Duodenal mucosa (tissue), 2 donors: ENCODE results near the gene TP73.

ENCODE experiments used
- H3K27ac ChIP-seq: one replicate; pipeline ENCODE4 v1.7.0; 2013; ENCODE audit warnings: low read depth, low read length
- H3K27me3 ChIP-seq, 2 donors: one replicate each; pipeline ENCODE4 v1.7.0; 2013; ENCODE audit warnings: low read length in 2 of 2, control low read depth in 1 of 2; ENCODE audit not compliant: insufficient read depth in 2 of 2, control insufficient read depth in 1 of 2
- H3K36me3 ChIP-seq, 2 donors: one replicate each; pipeline ENCODE4 v1.7.0; 2013; ENCODE audit warnings: low read length in 2 of 2, control low read depth in 1 of 2; ENCODE audit not compliant: insufficient read depth in 2 of 2, control insufficient read depth in 1 of 2
- H3K4me1 ChIP-seq, 2 donors: one replicate each; pipeline ENCODE4 v1.7.0; 2013; ENCODE audit warnings: low read length in 2 of 2, control low read depth in 1 of 2; ENCODE audit not compliant: insufficient read depth in 2 of 2, control insufficient read depth in 1 of 2
- H3K4me3 ChIP-seq, 2 donors: one replicate each; pipeline ENCODE4 v1.7.0; 2013; ENCODE audit warnings: low read length in 2 of 2, low read depth in 1 of 2
- H3K9ac ChIP-seq, 2 donors: one replicate each; pipeline ENCODE4 v1.7.0; 2013; ENCODE audit warnings: low read length in 2 of 2, low read depth in 1 of 2
- H3K9me3 ChIP-seq, 2 donors: one replicate each; pipeline ENCODE4 v1.7.0; 2013; ENCODE audit warnings: low read length in 2 of 2, control low read depth in 1 of 2; ENCODE audit not compliant: control insufficient read depth in 1 of 2

Gene TP73

GRCh38 chr1:3761296-3762010 lies 109.1 kb downstream of the TP73 start:
- Histone ChIP-seq H3K4me3 (no peak overlapping the region), H3K27me3 (peaks cover 10 to 13% of the 10 kb centered on the region in 2 donors), H3K4me1 (no peaks in the 10 kb centered on the region), H3K27ac (no peak overlapping the region), H3K36me3 (no peaks in the 10 kb centered on the region), H3K9ac (no peak overlapping the region), H3K9me3 (no peaks in the 10 kb centered on the region)

- Histone ChIP-seq H3K4me3 (no peak overlapping the region), H3K36me3 (no peaks in the 10 kb centered on the region), H3K4me1 (no peaks in the 10 kb centered on the region), H3K9me3 (no peaks in the 10 kb centered on the region), H3K27ac (no peak overlapping the region), H3K9ac (no peak overlapping the region), H3K27me3 (peaks cover 10 to 14% of the 10 kb centered on the region in 2 donors)
Observed at GRCh38 chr1:3762151-3762872, 110.0 kb downstream of the TP73 start.

DNA sequence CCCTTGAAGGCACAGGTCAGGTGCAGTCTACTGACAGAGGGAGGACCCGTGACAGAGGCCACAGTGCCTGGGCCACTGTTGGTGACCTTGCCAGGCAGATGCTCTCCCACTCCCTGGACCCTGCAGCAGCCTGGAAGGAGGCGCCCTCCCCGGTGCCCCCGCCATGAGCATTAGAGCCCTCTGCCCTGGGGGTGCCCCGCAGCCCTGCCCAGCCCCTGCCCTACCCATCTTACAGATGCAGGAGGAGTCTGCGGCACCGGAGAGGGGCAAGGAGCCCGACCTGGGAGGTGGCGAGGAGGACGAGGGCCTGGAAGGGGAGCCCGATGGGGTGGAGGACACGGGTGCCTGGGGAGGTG lies 110.5 kb downstream of the TP73 start:
- H3K9ac ChIP-seq = no peak overlapping the region
- no peak overlapping the region for H3K4me3 ChIP-seq
- H3K4me1 ChIP-seq = no peaks in the 10 kb centered on the region
- H3K36me3 ChIP-seq = no peaks in the 10 kb centered on the region
- H3K9me3 ChIP-seq = no peaks in the 10 kb centered on the region
- no peak overlapping the region for H3K27ac ChIP-seq
- peaks cover 10 to 14% of the 10 kb centered on the region in 2 donors for H3K27me3 ChIP-seq

DNA sequence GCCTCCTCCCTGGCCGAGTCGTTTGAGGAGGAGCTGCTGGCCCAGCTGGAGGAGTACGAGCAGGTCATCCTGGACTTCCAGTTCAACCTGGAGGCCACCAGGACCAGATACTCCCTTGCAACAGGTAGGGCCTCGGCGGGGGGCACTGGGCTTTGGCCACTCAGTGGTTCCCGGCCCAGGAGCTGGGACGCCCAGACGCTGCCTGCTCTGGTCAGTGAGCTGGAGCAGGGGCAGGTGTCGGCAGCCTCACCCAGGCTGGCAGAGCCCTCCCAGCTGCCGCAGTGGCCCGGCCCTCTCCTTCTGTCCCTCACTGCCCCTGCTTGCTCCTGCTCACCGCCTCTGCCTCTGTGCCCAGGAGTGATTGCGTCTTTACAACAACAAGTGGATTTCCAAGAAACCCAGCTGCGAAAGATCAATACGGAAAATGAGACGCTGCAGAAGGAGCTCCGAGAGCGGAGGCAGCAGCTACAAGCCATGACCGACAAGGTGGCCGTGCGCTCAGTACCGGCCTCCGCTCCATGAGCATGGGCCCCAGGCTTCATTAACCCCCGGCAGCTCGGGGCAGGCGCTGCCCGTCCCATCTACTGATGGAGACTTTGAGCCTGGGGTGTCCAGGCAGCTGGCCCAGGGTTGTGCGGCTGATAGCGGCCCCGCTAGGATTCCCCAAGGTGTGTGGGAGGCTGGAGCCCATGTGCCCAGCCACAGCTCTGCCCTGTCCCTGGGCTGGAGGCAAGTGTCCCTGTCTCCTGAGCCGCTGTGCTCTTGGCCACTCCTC lies 111.2 kb downstream of the TP73 start:
- Histone ChIP-seq H3K36me3 (no peaks in the 10 kb centered on the region), H3K4me3 (no peak overlapping the region), H3K9me3 (no peaks in the 10 kb centered on the region), H3K27me3 (peaks cover 10 to 14% of the 10 kb centered on the region in 2 donors), H3K27ac (no peak overlapping the region), H3K9ac (no peak overlapping the region), H3K4me1 (no peaks in the 10 kb centered on the region)

GRCh38 chr1:3767328-3767925 lies 115.1 kb downstream of the TP73 start:
- H3K27me3 ChIP-seq = peaks cover 6 to 15% of the 10 kb centered on the region in 2 donors
- no peaks in the 10 kb centered on the region for H3K9me3 ChIP-seq
- peaks cover 7 to 10% of the 10 kb centered on the region in 2 donors for H3K4me1 ChIP-seq
- H3K27ac ChIP-seq = no peak overlapping the region
- H3K36me3 ChIP-seq = no peaks in the 10 kb centered on the region
- H3K9ac ChIP-seq = no peak overlapping the region
- no peak overlapping the region for H3K4me3 ChIP-seq

DNA sequence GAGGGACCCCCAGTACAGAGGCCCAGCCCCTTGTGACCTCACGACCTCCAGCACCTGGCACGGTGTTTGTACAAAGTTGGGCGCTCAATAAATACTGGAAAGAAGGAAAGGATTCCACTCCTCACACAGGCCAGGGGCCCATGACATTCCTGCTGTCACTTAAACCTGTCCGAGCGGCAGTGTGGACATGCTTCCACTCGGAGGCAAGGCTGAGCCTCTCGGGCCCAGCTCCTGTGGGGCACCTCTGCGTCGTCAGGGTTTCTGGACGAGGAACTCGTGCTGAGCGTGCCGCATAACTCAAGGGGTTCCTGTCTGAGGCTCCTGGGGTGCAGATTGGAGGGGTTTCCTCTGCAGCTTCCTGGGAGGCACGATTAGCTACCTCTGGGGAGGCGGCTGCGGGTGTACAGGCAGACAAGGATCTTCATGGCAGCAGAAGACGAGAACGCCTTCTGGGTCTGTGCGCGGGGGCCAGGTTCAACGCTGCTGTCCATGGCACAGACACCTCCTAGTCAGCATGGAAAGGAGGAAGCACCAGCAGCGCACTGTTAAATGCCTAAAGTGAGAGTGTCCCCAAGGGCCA lies 116.6 kb downstream of the TP73 start:
- no peaks in the 10 kb centered on the region for H3K9me3 ChIP-seq
- H3K36me3 ChIP-seq = no peaks in the 10 kb centered on the region
- H3K27ac ChIP-seq = no peak overlapping the region
- H3K4me1 ChIP-seq = peaks cover 7 to 17% of the 10 kb centered on the region in 2 donors
- H3K4me3 ChIP-seq = no peak overlapping the region
- H3K9ac ChIP-seq = no peak overlapping the region
- peaks cover 15% of the 10 kb centered on the region in 2 donors for H3K27me3 ChIP-seq

DNA sequence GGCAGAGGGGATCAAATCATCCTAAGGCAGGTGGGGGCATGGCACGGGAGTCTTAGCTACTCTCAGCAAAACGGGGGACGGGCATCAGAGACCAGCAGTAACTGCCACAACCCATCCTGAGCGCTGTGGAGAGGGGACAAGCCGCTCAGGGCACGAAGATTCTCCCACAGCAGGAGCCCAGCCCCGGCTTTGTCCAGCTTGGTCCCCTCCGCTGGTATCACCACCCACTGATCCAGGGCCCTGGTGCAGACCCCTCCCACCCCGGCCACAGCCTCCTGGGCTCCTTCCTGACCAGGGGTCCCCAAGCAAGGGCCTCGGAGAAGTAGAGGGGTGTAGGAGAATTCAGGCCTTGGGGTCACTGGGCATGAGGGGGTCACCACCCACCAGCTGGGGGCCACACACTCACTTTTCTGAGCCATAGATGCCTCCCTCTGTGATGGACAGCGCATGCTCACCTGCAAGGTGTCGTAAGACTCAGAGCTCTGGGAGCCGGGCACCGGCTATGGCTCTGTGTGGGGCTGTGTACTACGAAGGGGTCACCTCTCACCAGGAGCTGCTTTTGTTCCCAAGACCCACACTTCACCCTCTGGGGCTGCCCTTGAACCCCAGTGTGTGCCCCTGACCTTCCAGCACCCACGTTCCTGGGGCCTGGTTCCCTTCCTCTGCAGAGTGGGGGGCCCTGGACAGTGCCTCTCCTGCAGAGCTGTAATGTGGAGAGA lies 117.9 kb downstream of the TP73 start:
- H3K9ac ChIP-seq = no peak overlapping the region
- peaks cover 15 to 16% of the 10 kb centered on the region in 2 donors for H3K27me3 ChIP-seq
- peaks cover 7 to 20% of the 10 kb centered on the region in 2 donors for H3K4me1 ChIP-seq
- H3K4me3 ChIP-seq = no peak overlapping the region
- no peaks in the 10 kb centered on the region for H3K36me3 ChIP-seq
- no peak overlapping the region for H3K27ac ChIP-seq
- H3K9me3 ChIP-seq = no peaks in the 10 kb centered on the region

DNA sequence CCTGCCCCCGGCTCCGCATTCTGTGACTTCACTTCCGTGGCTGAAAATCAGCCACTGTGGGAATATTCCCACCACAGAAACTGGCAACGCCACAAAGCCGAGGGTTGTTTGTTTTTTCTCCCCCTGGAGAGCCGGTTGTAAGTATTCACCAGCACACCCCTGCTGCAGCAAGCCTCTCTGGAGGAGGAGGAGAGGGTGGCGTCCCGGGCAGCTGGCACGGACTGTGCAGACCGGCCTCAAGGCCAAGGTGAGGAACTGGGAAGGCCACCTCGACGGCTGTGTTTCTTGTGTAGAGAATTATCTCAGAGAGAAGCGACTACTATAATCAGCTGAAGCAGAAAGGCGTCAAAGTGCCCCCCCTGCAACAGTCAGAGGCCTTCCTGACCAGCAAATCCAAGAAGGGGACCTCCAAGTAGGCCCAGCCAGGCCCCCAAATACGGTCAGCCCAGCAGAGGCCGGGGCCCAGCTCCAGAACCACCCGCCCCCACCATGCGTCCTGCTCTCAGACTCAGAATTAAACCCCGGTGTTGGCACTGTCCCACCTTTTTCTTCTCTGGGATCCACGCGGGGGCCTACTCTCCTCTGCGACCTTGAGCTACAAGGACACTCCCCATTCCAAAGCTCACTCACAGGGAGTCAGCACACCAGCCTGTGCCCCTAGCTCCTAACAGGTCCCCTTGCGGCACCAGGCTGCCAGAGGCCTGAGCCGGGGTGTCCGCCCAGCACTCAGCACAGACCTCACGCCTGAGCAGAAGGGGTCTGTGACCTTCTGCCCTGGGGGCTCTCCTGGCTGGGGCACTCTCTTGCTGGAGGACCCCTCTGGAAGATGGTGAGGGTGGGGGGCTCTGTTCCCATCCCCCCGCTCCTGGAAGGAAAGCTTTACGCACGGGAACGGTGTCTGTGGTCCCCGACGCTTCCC lies 119.1 kb downstream of the TP73 start:
- Histone ChIP-seq H3K4me3 (peak overlapping the region; percentile 49 to 62), H3K4me1 (peaks cover 7 to 32% of the 10 kb centered on the region in 2 donors), H3K27me3 (peaks cover 11 to 16% of the 10 kb centered on the region in 2 donors), H3K27ac (no peak overlapping the region), H3K9me3 (no peaks in the 10 kb centered on the region), H3K9ac (peak overlapping the region in 1 of 2 donors; percentile 10), H3K36me3 (no peaks in the 10 kb centered on the region)
